Subcutaneous abdominal adipose tissue (tissue), 5 donors: ENCODE results near the gene SRGAP1.
"Not testable (repeated sequence)": the region's sequence is repeated elsewhere in the genome, so short reads cannot be mapped to it uniquely, and the experiment has no call there.

ENCODE experiments used
- H3K27ac ChIP-seq: one replicate; pipeline ENCODE4 v1.7.0; 2013; ENCODE audit warnings: low read depth, mild to moderate bottlenecking, inconsistent platforms, low read length, moderate library complexity
- H3K27me3 ChIP-seq, 5 donors: one replicate each; pipeline ENCODE4 v1.7.0; 2013; ENCODE audit warnings: low read length in 5 of 5, inconsistent platforms in 1 of 5; ENCODE audit not compliant: control insufficient read depth in 5 of 5, insufficient read depth in 4 of 5
- H3K36me3 ChIP-seq, 5 donors: one replicate each; pipeline ENCODE4 v1.7.0; 2013; ENCODE audit warnings: low read length in 5 of 5; ENCODE audit not compliant: control insufficient read depth in 5 of 5, insufficient read depth in 5 of 5
- H3K4me1 ChIP-seq, 5 donors: one replicate each; pipeline ENCODE4 v1.7.0; 2013; ENCODE audit warnings: low read length in 5 of 5, mild to moderate bottlenecking in 3 of 5, moderate library complexity in 1 of 5; ENCODE audit not compliant: control insufficient read depth in 5 of 5, insufficient read depth in 5 of 5
- H3K4me3 ChIP-seq, 5 donors: one replicate each; pipeline ENCODE4 v1.7.0; 2013; ENCODE audit warnings: low read length in 5 of 5, low read depth in 1 of 5
- H3K9ac ChIP-seq, 5 donors: one replicate each; pipeline ENCODE4 v1.7.0; 2013; ENCODE audit warnings: low read length in 5 of 5, mild to moderate bottlenecking in 4 of 5, moderate library complexity in 3 of 5
- H3K9me3 ChIP-seq, 5 donors: one replicate each; pipeline ENCODE4 v1.7.0; 2013; ENCODE audit warnings: low read length in 5 of 5; ENCODE audit not compliant: control insufficient read depth in 5 of 5
- donor health status: healthy.
- donor health status: healthy.
- donor health status: healthy.
- donor health status: healthy.
- donor health status: healthy.

SRGAP1 gene

DNA sequence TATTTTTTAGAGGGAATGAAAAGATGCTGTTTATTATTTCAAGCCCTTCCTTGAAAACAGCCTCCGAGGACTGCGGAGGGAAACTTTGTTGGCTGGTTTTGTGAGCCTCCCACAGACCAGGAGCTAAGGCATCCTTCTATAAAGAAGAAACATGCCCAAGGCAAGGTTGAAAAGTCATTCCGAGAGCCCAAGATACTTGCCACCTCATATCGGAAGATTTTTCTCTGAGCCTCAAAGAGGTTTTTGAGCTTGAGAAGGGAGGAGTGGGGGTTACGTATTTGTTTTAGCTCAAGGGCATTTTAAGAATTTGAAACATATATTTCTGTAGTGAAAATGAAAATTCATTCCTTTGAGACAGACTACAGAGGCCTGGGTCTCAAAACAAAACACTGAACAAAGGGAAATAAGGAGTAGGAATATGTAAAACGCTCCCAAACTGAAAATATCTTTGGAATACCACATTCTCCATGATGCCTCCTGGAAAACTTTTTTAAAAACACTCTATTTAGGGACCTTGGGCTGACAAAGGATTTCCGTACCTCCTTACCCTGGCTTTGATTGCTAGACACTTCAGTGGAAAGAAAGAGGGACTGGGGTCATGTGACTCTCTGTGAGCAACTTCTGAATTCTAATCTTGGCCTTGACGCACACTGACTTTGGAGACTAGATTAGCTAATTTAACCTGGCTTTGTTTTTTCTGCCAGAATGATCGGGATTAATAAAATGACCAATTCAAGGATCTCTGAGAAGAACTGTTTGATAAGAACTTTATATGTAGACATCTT, 180.9 kb downstream of the SRGAP1 start:
- Histone ChIP-seq H3K27me3 (no peaks in the 10 kb centered on the region), H3K36me3 (peaks cover 0 to 2% (median 0%) of the 10 kb centered on the region in 5 donors), H3K4me1 (peaks cover 4 to 15% (median 8%) of the 10 kb centered on the region in 5 donors), H3K4me3 (no peak overlapping the region), H3K9me3 (no peaks in the 10 kb centered on the region), H3K9ac (no peak overlapping the region), H3K27ac (no peak overlapping the region)

DNA sequence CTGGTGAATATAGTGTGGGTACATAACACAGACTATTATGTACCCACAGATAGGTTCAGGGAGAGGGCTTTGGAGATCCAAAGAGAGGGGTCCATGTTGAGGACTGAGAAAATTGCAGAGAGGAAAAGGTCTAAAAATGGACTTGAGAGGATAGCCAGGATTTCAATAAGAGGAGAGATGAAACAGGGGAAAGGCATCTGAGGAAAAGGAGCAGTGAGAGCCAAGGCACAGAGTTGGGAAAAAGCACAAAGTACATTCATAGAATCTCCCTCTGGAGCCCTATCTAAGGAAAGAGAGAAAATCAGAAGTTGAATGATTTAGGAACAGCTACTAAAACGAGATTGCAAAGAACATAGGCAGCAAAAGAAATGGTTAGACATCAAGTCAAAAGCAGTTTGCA, 182.8 kb downstream of the SRGAP1 start:
- Histone ChIP-seq H3K4me3 (no peak overlapping the region), H3K27ac (no peak overlapping the region), H3K9ac (no peak overlapping the region), H3K36me3 (peaks cover 0 to 2% (median 0%) of the 10 kb centered on the region in 5 donors), H3K4me1 (peaks cover 4 to 19% (median 8%) of the 10 kb centered on the region in 5 donors), H3K9me3 (no peaks in the 10 kb centered on the region), H3K27me3 (no peaks in the 10 kb centered on the region)

DNA sequence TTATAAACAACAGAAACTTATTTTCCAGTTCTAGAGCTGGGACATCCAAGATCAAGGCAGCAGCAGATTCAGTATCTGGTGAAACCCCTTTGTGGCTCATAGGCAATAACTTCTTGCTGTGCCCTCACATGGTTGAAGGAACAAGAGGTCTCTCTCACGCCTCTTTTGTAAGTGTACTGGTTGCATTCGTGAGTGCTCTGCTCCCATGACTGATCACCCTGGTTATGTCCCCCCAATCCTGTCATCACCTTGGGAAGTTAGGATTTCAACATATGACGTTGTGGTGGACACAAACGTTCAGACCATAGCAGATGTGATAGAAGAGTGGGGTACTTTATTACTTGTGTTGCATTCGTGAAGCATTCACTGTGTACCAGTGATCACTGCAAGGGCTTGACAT, 184.0 kb downstream of the SRGAP1 start:
- Histone ChIP-seq H3K36me3 (no peaks in the 10 kb centered on the region), H3K27me3 (no peaks in the 10 kb centered on the region), H3K9ac (no peak overlapping the region), H3K27ac (no peak overlapping the region), H3K9me3 (no peaks in the 10 kb centered on the region), H3K4me1 (peaks cover 4 to 19% (median 8%) of the 10 kb centered on the region in 5 donors), H3K4me3 (no peak overlapping the region)

- Histone ChIP-seq H3K27me3 (no peaks in the 10 kb centered on the region), H3K9me3 (no peaks in the 10 kb centered on the region), H3K9ac (peak overlapping the region in 1 of 5 donors; percentile 16), H3K4me3 (peak overlapping the region in 4 of 5 donors; percentile 20 to 45 (median 28)), H3K27ac (no peak overlapping the region), H3K36me3 (no peaks in the 10 kb centered on the region), H3K4me1 (peaks cover 4 to 19% (median 8%) of the 10 kb centered on the region in 5 donors)
Observed at GRCh38 chr12:64029013-64029857, 184.7 kb downstream of the SRGAP1 start.

DNA sequence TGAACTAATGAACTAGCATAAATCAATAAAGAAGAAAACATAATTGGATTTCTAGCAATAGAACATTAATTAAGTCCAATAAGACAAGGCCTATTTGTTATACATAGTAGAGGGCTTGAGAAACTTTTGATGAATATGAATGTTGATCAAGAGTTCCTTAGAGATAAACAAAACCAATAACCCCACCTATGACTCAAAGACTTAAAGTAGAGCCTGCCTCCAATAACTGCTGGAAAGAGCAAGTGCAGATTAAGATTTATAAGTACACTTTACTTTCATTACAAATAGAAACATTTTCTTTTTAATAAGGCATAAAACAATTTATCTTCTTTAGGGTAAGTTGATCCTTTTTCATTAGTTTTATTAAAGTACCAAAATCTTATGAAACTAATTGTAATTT, 185.7 kb downstream of the SRGAP1 start:
- H3K9me3 ChIP-seq, result no peaks in the 10 kb centered on the region
- H3K27me3 ChIP-seq, result no peaks in the 10 kb centered on the region
- no peak overlapping the region for H3K9ac ChIP-seq
- no peak overlapping the region for H3K4me3 ChIP-seq
- H3K27ac ChIP-seq, result no peak overlapping the region
- no peaks in the 10 kb centered on the region for H3K36me3 ChIP-seq
- peaks cover 4 to 19% (median 8%) of the 10 kb centered on the region in 5 donors for H3K4me1 ChIP-seq

DNA sequence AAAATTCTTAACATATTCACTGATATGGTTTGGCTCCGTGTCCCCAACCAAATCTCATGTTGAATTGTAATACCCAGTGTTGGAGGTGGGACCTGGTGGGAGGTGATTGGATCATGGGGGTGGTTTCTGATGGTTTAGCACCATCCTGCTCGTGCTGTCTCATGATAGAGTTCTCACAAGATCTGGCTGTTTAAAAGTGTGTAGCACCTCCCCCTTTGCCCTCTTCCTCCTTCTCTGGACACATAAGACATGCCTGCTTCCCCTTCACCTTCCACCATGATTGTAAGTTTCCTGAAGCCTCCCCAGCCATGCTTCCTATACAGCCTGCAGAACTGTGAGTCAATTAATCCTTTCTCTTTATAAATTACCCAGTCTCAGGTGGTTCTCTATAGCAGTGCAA, 189.6 kb downstream of the SRGAP1 start:
- H3K4me3 ChIP-seq, H3K36me3 ChIP-seq, H3K27me3 ChIP-seq, H3K27ac ChIP-seq, H3K9me3 ChIP-seq, H3K9ac ChIP-seq: not testable (repeated sequence)
- H3K4me1 ChIP-seq, result peaks cover 1 to 16% (median 5%) of the 10 kb centered on the region in 5 donors

DNA sequence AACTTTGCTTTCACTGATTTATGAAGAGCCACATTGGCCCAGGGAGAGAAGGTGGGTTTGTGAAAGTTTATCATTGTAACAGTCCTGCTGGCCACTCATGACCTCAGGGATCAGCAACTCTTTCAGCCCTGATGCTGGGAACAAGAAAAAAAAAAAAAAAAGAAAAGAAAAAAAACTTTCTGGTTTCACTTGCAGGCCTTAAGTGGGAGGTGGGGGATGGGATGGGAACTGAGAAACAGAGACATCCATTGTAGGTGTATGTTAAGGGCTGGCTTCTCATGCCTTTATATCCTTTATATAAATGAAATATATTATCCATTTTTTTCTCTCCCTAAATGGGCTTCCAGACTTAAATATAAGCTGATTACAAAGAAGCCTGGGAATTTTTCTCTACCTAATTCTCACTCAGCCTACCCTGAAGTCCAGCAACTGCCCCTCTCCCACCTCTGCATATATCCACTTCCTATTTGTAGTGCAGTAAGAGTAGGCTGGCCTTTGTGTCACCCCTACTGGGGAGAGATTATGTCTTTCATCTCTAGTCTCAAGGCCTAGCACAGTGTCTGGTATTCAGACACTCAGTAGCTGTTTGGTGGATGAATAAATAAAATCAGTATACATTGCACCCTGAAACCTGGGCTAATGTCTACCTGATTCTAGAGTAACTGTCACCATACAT, 190.5 kb downstream of the SRGAP1 start:
- Histone ChIP-seq H3K27me3 (no peaks in the 10 kb centered on the region), H3K9ac (no peak overlapping the region), H3K4me3 (no peak overlapping the region), H3K4me1 (peaks cover 0 to 18% (median 11%) of the 10 kb centered on the region in 5 donors), H3K36me3 (no peaks in the 10 kb centered on the region), H3K27ac (no peak overlapping the region), H3K9me3 (no peaks in the 10 kb centered on the region)

DNA sequence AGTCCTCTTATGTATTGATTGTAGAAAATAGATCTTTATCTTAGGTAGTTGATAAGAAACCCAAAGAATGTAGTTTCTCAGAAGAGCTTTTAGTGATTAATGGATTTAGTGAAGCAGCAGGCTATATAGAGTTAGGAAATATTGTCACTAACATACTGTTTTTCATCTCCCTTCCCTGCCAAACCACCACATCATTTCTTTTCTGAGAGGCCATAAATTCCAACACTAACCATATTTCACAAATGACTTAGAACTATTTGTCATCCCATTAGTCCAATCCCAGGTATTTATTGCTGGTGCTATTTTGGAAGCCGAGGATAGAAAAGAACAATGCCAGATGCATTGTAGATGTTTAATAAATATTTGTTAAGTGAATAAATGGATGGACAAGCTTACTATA, 191.9 kb downstream of the SRGAP1 start:
- Histone ChIP-seq H3K9ac (no peak overlapping the region), H3K36me3 (no peaks in the 10 kb centered on the region), H3K27me3 (no peaks in the 10 kb centered on the region), H3K27ac (no peak overlapping the region), H3K9me3 (no peaks in the 10 kb centered on the region), H3K4me3 (no peak overlapping the region), H3K4me1 (peaks cover 0 to 18% (median 11%) of the 10 kb centered on the region in 5 donors)

DNA sequence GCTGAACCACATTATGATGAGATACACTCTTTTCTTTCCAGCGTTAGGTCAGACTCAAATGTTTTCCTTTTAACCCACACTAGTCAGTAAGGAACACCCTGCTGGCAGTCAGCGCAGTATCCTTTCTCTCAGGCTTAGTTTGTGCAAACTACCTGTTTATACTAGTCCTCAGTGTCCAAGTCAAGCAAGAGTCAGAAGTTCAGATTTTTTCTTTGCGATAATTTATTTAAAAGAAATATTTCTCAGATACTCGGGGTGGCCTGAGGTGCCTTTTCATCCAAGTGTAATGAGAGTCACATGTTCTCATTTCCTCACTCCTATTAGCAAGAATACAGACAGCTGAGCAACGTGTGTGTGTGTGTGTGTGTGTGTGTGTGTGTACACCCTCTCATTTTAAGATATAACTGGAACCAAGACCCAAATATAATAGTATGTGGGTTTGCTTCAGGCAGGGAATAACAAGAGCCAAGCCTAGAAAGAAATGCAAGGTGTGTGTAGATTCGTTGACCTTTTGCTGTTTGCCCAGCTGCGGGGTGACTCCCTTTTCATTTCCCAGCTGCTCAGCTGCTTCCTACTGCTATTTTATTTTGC, 194.9 kb downstream of the SRGAP1 start:
- Histone ChIP-seq H3K4me3 (peak overlapping the region in 4 of 5 donors; percentile 40 to 61 (median 46)), H3K27me3 (no peaks in the 10 kb centered on the region), H3K36me3 (peaks cover 0 to 6% (median 0%) of the 10 kb centered on the region in 5 donors), H3K4me1 (peaks cover 0 to 28% (median 22%) of the 10 kb centered on the region in 5 donors), H3K27ac (peak overlapping the region; percentile 31), H3K9me3 (no peaks in the 10 kb centered on the region), H3K9ac (peak overlapping the region in 3 of 5 donors; percentile 4 to 23 (median 7))
